CD4-positive, alpha-beta T cell treated with Interleukin-21 for 1 hour (primary cell): ENCODE data around the gene HSD17B12.
"Not testable (repeated sequence)": the region's sequence is repeated elsewhere in the genome, so short reads cannot be mapped to it uniquely, and the experiment has no call there.

Source experiments
- DNase-seq: peaks from one replicate; pipeline ENCODE4 v3.0.0-alpha.2; 2020

HSD17B12 gene

DNA sequence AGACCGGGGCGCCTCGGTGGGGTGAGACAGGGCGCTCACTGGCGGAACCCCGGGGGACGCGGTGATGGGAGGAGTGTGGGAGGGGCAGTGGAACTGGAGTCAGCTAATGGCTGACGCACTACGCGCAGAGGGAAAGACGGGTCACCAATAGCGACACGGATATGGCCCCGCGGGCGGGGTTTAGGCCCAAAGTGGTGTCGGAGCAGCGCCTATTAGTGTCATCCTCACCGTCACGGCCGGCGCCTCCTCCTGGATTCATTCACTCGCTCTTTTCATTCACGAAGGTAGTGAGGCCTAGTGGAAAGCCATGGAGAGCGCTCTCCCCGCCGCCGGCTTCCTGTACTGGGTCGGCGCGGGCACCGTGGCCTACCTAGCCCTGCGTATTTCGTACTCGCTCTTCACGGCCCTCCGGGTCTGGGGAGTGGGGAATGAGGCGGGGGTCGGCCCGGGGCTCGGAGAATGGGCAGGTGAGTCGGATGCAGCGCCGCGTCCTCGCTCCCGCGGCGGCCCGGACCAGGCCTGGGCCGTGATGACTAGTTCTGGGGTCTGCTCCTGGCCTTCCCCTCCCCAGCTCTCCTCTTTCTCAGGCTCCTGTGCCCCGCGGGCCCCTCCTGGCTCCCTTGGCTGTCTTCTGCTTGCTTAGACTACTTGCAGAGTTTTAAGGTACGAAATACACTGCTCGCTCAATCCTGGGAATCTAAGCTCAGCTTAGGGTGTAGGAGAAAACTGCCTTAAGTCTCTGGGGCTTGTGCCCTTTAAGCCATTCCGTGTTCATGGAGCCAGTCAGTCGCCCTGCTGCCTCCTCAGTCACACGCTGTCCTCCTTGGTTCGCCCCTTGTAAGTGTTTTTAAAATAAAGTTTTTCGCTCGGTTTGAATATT, at the start of gene HSD17B12:
HSD17B12 (plus strand) TSS at position 218 of the 880 bp plus-strand sequence; CDS start at position 308, 90 bp downstream.
- peak; percentile 98 for DNase-seq

DNA sequence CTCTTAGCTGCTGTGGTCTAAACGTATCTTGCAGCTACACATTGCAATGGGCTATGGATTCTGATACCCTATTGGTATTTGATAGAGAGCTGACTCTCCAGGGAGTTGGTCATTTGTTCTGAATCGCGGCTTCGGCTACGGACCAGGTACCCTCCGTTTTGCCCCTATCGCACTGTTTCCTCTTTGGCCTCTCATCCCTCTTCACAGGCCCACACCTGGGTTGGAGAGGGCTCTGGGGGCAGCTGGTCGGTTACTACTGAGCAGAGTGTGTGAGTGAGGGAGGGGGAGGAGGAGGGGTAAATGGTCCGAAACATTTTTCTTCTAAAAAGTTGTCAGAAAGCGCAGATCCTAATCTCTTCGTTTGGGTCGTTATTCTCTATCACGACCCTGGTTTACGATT, 48.8 kb upstream of the HSD17B12 start:
- DNase-seq = no peak

- no peak for DNase-seq
These were observed 48.4 kb upstream of the HSD17B12 start for GRCh38 chr11:43632181-43632580.

DNA sequence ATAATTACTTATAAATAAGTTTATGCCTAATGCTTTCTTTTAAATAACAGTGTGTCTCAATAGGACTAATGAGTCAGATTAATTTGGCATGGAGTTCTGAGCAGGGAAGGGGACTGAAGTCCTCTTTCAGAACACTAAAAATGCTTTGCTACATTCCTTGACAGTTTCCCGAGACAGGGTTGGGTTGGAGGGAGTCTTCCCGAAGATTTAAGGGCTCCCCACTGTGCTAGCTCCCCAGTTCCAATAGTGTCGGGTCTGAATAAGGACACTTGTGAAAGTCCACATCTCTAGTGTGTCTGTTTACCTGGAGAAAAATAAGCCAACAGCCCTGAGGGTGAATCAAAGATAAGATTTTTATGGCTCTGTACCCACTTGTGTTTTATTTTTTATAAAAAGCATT, 41.8 kb upstream of the HSD17B12 start:
- no peak for DNase-seq

- no peak for DNase-seq
These were observed 41.3 kb upstream of the HSD17B12 start for GRCh38 chr11:43639224-43639623.

DNA sequence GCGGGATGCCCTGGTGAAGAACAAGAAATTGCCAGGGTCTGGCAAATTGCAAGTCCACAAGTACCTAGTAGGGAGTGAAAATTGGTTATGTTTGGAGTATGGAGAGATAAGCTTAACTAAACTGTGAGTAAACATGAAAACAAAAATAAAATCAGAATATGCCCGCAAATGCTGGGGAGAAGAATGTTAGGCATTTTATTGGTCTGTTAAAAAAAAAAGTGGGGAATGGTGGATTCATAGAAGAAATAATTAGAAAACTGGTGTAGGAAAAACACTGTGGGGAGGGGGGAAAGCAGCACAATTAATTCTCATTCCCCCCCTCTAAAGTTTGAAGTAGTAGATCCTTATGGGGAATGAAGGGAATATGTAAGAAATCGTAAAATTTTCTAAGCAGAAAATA, 40.6 kb upstream of the HSD17B12 start:
- DNase-seq = no peak

GRCh38 chr11:43643898-43644620, 36.5 kb upstream of the HSD17B12 start:
- DNase-seq = peak; percentile 89

- DNase-seq = no peak
These were observed 35.8 kb upstream of the HSD17B12 start for GRCh38 chr11:43644621-43645299.

DNA sequence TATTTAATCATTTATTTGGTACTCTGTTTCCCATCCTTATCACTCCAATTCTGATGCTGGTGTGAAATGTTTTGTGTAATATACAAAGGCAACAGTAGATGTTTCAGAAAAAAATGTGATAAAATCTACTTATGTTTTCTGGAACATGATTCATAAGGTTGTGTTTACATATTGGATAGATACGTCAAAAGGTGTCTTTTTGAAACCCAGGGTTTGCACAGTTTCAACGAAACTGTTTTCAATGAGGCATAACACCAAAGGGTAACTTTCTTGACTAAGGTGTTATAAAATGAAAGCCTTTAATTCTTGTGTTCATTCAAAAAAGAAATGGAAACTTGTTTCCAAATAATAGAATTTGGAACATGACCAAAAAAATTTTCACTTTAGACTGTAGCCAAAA, 33.8 kb upstream of the HSD17B12 start:
- DNase-seq = no peak

GRCh38 chr11:43648888-43649287, 31.6 kb upstream of the HSD17B12 start:
- no peak for DNase-seq

DNA sequence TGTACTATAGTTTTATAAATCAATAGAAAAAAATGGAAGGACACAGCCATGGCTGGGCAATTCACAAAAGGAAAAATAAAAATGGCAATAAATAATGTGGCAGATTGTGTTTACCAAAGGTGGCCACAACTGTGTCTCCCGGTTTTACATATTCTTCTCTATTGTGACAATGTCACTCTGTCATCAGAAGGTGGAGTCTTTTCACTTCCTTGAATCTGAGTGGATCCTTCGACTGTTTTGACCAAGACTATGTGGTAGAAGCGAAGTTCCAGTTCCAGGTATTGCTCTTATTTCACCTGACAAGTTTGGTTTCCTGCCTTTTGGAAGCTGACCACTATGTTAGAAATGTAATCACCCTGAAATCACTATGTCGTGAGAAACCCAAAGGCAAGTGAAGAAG, 31.0 kb upstream of the HSD17B12 start:
- DNase-seq = no peak

- no peak for DNase-seq
These were observed 30.6 kb upstream of the HSD17B12 start for GRCh38 chr11:43649921-43650320.

DNA sequence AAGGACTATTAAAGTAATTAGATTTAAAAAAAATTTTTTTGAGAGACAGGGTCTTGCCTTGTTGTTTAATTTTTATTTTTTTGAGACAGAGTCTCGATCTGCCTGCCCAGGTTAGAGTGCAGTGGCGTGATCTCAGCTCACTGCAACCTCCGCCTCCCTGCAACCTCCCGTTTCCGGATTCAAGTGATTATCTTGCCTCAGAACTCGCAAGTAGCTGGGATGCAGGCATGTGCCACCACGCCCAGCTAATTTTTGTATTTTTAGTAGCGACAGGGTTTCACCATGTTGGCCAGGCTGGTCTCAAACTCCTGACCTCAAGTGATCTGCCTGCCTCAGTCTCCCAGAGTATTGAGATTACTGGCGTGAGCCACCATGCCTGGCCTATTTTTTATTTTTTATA, 17.5 kb upstream of the HSD17B12 start:
- DNase-seq = not testable (repeated sequence)

GRCh38 chr11:43664295-43664694, 16.2 kb upstream of the HSD17B12 start:
- no peak for DNase-seq

DNA sequence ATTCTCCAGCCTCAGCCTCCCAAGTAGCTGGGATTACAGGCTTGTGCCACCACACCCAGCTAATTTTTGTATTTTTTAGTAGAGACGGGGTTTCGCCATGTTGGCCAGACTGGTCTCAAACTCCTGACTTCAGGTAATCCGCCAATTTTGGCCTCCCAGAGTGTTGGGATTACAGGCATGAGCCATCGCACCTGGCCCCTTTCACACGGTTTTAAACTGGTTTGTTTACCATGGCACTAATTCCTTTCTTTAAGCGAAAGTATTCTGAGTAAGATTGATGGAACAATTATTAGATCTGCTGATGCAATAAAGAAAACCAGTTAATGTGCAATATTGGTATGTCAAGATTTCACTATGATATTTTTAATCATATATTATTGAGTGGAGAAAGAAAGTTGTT, 9.3 kb upstream of the HSD17B12 start:
- not testable (repeated sequence) for DNase-seq

DNA sequence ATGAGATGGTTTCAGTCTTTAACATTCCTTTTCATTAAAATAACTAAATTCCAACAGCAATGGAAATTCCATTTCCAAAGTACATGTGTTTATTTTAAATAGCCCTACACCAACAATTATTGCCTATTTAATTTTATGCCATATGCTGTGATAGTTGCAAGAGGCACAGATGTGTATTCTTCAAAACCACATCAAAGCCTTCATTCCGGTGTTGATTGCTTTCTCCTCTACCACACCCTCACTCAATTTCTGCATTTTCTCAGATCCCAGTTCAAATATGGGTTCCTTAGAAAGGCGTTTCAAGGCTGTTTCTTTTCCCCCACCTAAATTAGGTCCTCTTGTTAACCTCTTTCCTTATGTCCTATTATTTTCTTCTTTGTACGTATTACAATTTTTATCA, 6.0 kb upstream of the HSD17B12 start:
- no peak for DNase-seq

DNA sequence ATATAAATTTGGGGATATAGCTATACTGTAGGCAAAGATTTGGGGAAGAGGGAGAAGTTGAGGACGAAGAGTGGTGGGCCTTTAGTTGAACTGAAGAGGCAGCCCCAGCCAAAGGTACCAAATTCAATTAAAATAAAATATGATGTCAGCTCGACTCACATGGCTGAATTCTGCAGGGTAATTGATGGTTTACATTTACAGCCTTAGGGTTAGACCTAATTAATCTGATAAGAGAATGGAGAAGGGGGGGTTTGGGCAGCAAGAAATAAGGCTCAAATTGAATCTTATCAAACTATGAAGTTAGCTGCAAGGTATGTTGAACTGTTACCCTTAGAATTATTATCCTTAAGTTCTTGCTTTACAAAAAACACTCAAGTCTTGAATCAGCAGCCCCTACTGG, 3.6 kb upstream of the HSD17B12 start:
- DNase-seq = no peak

GRCh38 chr11:43681401-43681942, 934 bp downstream of the HSD17B12 start:
- no peak for DNase-seq

GRCh38 chr11:43682081-43682480, 1.5 kb downstream of the HSD17B12 start:
- not testable (repeated sequence) for DNase-seq

GRCh38 chr11:43685440-43685839, 4.9 kb downstream of the HSD17B12 start:
- no peak for DNase-seq

GRCh38 chr11:43686207-43686606, 5.7 kb downstream of the HSD17B12 start:
- DNase-seq = no peak

GRCh38 chr11:43687120-43687791, 6.7 kb downstream of the HSD17B12 start:
- no peak for DNase-seq

GRCh38 chr11:43688394-43688793, 7.9 kb downstream of the HSD17B12 start:
- no peak for DNase-seq
